MCF 10A (cell line): ENCODE data around the gene BAHD1. TPM values are rescaled to one million over a fixed set of nuclear protein-coding genes. Genes with fewer than 3 reads are reported as not detected.

ENCODE experiments used
- BruUV-seq: library from RNA; stranded (reverse); fragments of 400-500 nt; replicated peaks from 2 replicates; lab custom pipeline; 2021; lab: Mats Ljungman, UMichigan
- CTCF ChIA-PET: fragments of 300-600 bp; sonication (Branson Sonifier 250); formaldehyde crosslinking; extraction: SDS; loops from one replicate; lab custom pipeline; 2021; ENCODE audit warnings: antibody characterized with exemption, inconsistent platforms; lab: Yijun Ruan, JAX
- POLR2A ChIA-PET: fragments of 300-600, 350-650 bp; sonication (Branson Sonifier 250); formaldehyde crosslinking; extraction: SDS; loops from one replicate; lab custom pipeline; 2020; ENCODE audit warnings: antibody characterized with exemption, inconsistent platforms; lab: Yijun Ruan, JAX
- DNase-seq: peaks from one replicate; pipeline ENCODE4 v3.0.0-alpha.2; 2018; ENCODE audit not compliant: unreplicated experiment
- H3K27ac Mint-ChIP-seq: one replicate; pipeline ENCODE4 v1.8.0; 2022; ENCODE audit warnings: mild to moderate bottlenecking, low read depth, mixed read lengths; ENCODE audit not compliant: unreplicated experiment
- H3K27me3 Mint-ChIP-seq: one replicate; pipeline ENCODE4 v1.8.0; 2022; ENCODE audit warnings: mixed read lengths; ENCODE audit not compliant: insufficient read depth, unreplicated experiment
- H3K36me3 Mint-ChIP-seq: one replicate; pipeline ENCODE4 v1.8.0; 2022; ENCODE audit warnings: mild to moderate bottlenecking, moderate library complexity, mixed read lengths; ENCODE audit not compliant: insufficient read depth, unreplicated experiment
- H3K4me1 Mint-ChIP-seq: one replicate; pipeline ENCODE4 v1.8.0; 2022; ENCODE audit warnings: mixed read lengths; ENCODE audit not compliant: insufficient read depth, unreplicated experiment
- H3K4me3 Mint-ChIP-seq: one replicate; pipeline ENCODE4 v1.8.0; 2022; ENCODE audit warnings: mild to moderate bottlenecking, moderate library complexity, mixed read lengths; ENCODE audit not compliant: unreplicated experiment
- H3K9me3 Mint-ChIP-seq: one replicate; pipeline ENCODE4 v1.8.0; 2022; ENCODE audit warnings: mixed read lengths; ENCODE audit not compliant: unreplicated experiment
- intact Hi-C: fragments of 100-400 bp; cut with micrococcal nuclease; formaldehyde crosslinking; loops from 2 replicates; pipeline ENCODE4 v1.14.1; 2022
- total RNA-seq: library from RNA; stranded (reverse); gene quantifications from 2 replicates; pipeline ENCODE4 v1.2.3, GENCODE V29; 2022
- TF ChIP-seq, protein P1 (sequence below): fragments of 200-600 bp; IDR thresholded peaks from one replicate; pipeline ENCODE4 v1.8.0; 2022; ENCODE audit warnings: antibody characterized with exemption, mild to moderate bottlenecking; ENCODE audit not compliant: unreplicated experiment

BAHD1 gene
- total RNA-seq, 1 experiment from 2014 or later = 14.9 TPM

DNA sequence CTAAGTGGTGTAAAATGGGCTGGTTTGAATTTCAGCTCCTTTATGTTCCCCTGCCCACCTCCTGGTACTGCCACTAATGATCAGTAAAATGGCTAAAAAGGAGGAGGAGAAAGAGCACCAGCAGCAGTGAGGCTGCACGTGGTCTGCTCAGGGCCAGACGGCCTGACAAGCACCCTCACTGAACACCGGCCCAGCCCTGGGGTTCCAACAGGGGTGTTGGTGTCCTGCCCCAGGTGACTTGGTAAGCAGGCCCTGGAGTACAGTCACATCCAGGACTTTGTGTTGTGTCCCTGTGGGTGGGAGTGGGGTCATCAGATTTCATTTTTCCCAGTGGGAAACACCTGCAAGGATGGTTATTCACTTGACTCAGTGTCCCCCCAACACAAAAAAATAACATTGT, 5.4 kb downstream of the BAHD1 start:
- POLR2A ChIA-PET = interaction anchor here (0.8 to 4.6 kb wide), 3 partner anchors 10 to 25 kb away, joined by 4 to 25 read pairs (median 6); partner anchors contain the start of gene CHST14
- H3K36me3 Mint-ChIP-seq = no peaks in the 10 kb centered on the region
- no TSS peak for BruUV-seq

DNA sequence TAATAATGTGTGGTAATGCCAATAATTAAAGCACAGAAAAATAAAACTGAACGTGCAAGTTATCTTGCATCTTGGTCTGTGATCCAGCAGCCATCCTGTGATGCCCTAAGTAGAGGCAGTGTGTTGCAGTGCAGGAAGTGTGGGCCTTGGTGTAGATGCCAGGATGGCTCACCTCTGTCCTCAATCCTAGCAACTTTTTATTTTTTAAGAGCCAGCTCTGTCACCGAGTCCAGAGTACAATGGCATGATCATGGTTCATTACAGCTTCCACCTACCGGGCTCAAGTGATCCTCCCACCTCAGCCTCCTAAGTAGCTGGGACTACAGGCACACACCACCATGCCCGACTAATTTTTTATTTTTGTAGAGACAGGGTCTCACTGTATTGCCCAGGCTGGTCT, 7.6 kb downstream of the BAHD1 start:
- no peak for DNase-seq
- TF ChIP-seq, protein P1, sequence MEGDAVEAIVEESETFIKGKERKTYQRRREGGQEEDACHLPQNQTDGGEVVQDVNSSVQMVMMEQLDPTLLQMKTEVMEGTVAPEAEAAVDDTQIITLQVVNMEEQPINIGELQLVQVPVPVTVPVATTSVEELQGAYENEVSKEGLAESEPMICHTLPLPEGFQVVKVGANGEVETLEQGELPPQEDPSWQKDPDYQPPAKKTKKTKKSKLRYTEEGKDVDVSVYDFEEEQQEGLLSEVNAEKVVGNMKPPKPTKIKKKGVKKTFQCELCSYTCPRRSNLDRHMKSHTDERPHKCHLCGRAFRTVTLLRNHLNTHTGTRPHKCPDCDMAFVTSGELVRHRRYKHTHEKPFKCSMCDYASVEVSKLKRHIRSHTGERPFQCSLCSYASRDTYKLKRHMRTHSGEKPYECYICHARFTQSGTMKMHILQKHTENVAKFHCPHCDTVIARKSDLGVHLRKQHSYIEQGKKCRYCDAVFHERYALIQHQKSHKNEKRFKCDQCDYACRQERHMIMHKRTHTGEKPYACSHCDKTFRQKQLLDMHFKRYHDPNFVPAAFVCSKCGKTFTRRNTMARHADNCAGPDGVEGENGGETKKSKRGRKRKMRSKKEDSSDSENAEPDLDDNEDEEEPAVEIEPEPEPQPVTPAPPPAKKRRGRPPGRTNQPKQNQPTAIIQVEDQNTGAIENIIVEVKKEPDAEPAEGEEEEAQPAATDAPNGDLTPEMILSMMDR = no peak
- ChIA-PET CTCF (interaction anchor here (0.6 kb wide), 2 partner anchors 51 to 122 kb away, joined by 4 read pairs; no protein-coding TSS in a partner anchor), POLR2A (no interaction called here)
- BruUV-seq = no TSS peak
- intact Hi-C loops = loop anchor here (10.0 kb wide), 1 partner anchor 116 kb away; the partner anchor contains the start of genes CCDC32 and RPUSD2
- H3K9me3 Mint-ChIP-seq = no peaks in the 10 kb centered on the region
- no peaks in the 10 kb centered on the region for H3K36me3 Mint-ChIP-seq
- no peak overlapping the region for H3K4me3 Mint-ChIP-seq
- no peaks in the 10 kb centered on the region for H3K27me3 Mint-ChIP-seq
- peaks cover 28% of the 10 kb centered on the region for H3K4me1 Mint-ChIP-seq
- H3K27ac Mint-ChIP-seq = no peak overlapping the region

More for the DNA sequence above, 5.4 kb downstream of the BAHD1 start:
- TF ChIP-seq, protein P1 = no peak
- H3K4me1 Mint-ChIP-seq = peaks cover 28% of the 10 kb centered on the region
- intact Hi-C loops = loop anchor here (10.0 kb wide), 1 partner anchor 119 kb away; the partner anchor contains the start of genes CCDC32 and RPUSD2
- H3K4me3 Mint-ChIP-seq = no peak overlapping the region
- DNase-seq = no peak
- H3K27ac Mint-ChIP-seq = no peak overlapping the region
- no peaks in the 10 kb centered on the region for H3K9me3 Mint-ChIP-seq
- CTCF ChIA-PET = interaction anchor here (1.1 to 1.4 kb wide), 2 partner anchors 13 to 26 kb away, joined by 3 to 4 read pairs; no protein-coding TSS in a partner anchor
- no peaks in the 10 kb centered on the region for H3K27me3 Mint-ChIP-seq

DNA sequence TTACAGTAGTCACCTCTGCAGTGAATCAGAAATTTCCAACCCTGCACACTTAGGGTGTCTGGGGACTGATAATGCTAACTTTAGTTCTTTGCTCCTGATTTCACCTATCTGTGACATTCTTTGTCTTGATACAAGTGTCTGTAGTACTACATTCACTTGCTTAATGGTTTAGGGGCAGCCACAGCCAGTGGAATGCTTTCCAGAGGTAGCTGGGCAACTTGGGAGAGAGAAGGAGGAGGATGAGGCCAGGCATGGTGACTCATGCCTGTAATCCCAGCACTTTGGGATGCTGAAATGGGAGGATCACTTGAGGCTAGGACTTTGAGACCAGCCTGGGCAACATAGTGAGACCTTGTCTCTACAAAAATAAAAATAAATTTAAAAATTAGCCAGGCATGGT, 8.5 kb downstream of the BAHD1 start:
- POLR2A ChIA-PET = interaction anchor here (0.6 to 2.1 kb wide), 2 partner anchors 9 to 42 kb away, joined by 3 to 9 read pairs; partner anchors contain the start of gene BAHD1
- DNase-seq = peak; percentile 50
- Mint-ChIP-seq H3K4me1 (peaks cover 29% of the 10 kb centered on the region), H3K4me3 (no peak overlapping the region), H3K36me3 (no peaks in the 10 kb centered on the region), H3K27me3 (no peaks in the 10 kb centered on the region), H3K27ac (no peak overlapping the region), H3K9me3 (no peaks in the 10 kb centered on the region)
- no TSS peak for BruUV-seq
- CTCF ChIA-PET = interaction anchor here (0.6 to 1.6 kb wide), 4 partner anchors 20 to 170 kb away, joined by 3 to 7 read pairs (median 4); no protein-coding TSS in a partner anchor
- intact Hi-C loops = loop anchor here (10.0 kb wide), 1 partner anchor 116 kb away; the partner anchor contains the start of genes CCDC32 and RPUSD2
- TF ChIP-seq, protein P1 = no peak

DNA sequence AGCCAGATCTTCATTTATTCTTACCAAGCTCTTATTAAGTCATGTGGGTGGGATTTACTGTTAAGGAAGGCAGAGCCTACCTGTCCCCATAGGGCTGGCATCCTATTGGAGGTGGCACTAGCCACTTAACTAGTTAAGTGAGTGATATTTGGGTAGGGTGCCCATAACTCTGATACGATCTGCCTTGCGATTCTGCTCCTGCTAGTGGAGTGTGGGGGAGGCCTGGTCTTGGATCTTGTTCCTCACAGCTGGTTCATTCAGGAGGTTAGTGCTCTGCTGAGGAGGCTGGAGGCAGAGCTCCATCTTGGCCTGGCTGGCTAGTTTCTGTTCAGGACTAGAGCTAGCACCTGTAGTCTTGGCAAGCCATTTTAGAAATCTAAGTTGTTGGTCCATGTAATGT, 9.3 kb downstream of the BAHD1 start:
- no peaks in the 10 kb centered on the region for H3K36me3 Mint-ChIP-seq
- DNase-seq = no peak
- no peaks in the 10 kb centered on the region for H3K27me3 Mint-ChIP-seq
- H3K4me3 Mint-ChIP-seq = no peak overlapping the region
- H3K27ac Mint-ChIP-seq = no peak overlapping the region
- peaks cover 31% of the 10 kb centered on the region for H3K4me1 Mint-ChIP-seq
- TF ChIP-seq, protein P1 = no peak
- intact Hi-C loops = no loop called here
- POLR2A ChIA-PET = interaction anchor here (1.0 to 2.1 kb wide), 2 partner anchors 10 to 115 kb away, joined by 3 to 9 read pairs; partner anchors contain the start of genes BAHD1 and CCDC32
- CTCF ChIA-PET = interaction anchor here (0.5 to 1.6 kb wide), 6 partner anchors 9 to 171 kb away, joined by 3 to 7 read pairs (median 4); partner anchors contain the start of gene BAHD1
- no TSS peak for BruUV-seq
- no peaks in the 10 kb centered on the region for H3K9me3 Mint-ChIP-seq
